ENCODE results near the gene S100A16.
"Not testable (repeated sequence)": the region's sequence is repeated elsewhere in the genome, so short reads cannot be mapped to it uniquely, and the experiment has no call there.

The S100A16 gene

DNA sequence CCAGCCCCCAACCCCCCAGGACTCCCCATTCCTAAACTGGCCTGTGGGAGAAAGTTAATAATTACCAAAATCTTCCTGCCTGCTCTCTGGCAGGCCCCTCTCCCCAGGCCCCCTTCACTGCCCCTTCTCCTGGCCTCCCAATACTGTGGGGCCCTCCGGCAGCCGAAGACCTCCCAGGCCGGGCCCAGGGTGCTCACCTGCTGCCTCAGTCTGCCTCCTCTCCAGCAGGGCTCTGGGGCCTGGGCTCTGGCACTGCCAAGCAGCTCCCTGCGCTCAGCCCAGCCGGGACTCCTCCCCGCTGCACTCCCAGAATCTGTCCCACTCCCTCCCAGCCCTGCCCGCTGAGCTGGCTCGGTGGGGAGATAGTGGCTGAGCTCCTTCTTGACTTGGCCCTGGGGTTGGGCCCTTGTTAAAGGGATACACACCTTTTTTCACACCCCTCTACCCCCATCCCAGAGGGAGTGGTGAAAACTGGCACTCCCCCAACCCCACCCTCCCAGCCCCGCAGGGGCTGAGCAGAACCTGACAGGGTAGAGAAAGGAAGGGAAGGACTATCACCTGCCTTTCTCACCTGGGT lies at the start of gene S100A16:
TSS of gene S100A16 (minus strand) at position 383 of the 577 bp plus-strand sequence. CDS start 4,986 bp downstream, outside the sequence.
- no peak for DNase-seq (ENCODE audit: low read depth in 2 of 2)

- DNase-seq (ENCODE audit: low read depth in 2 of 2): no peak
These were observed 49.3 kb upstream of the S100A16 start for GRCh38 chr1:153662269-153662668.

GRCh38 chr1:153661111-153661708 lies 48.3 kb upstream of the S100A16 start:
- no peak for DNase-seq (ENCODE audit: low read depth in 2 of 2)

GRCh38 chr1:153659656-153660055 lies 46.7 kb upstream of the S100A16 start:
- no peak for DNase-seq (ENCODE audit: low read depth in 2 of 2)

- no peak for DNase-seq (ENCODE audit: low read depth in 2 of 2)
These were observed 46.2 kb upstream of the S100A16 start for GRCh38 chr1:153659175-153659534.

GRCh38 chr1:153658400-153659174 lies 45.6 kb upstream of the S100A16 start, which contains the start of gene SNAPIN:
SNAPIN (plus strand) TSS chr1:153658703; CDS start chr1:153658744, 41 bp downstream.
- peak; percentile 71 to 82 for DNase-seq (ENCODE audit: low read depth in 2 of 2)

- DNase-seq (ENCODE audit: low read depth in 2 of 2): no peak
These were observed 42.4 kb upstream of the S100A16 start for GRCh38 chr1:153655333-153655732.

- no peak for DNase-seq (ENCODE audit: low read depth in 2 of 2)
These were observed 40.0 kb upstream of the S100A16 start for GRCh38 chr1:153652805-153653500.

- DNase-seq (ENCODE audit: low read depth in 2 of 2): no peak
These were observed 38.8 kb upstream of the S100A16 start for GRCh38 chr1:153651771-153652170.

GRCh38 chr1:153649863-153650235 lies 36.9 kb upstream of the S100A16 start:
- no peak for DNase-seq (ENCODE audit: low read depth in 2 of 2)

DNA sequence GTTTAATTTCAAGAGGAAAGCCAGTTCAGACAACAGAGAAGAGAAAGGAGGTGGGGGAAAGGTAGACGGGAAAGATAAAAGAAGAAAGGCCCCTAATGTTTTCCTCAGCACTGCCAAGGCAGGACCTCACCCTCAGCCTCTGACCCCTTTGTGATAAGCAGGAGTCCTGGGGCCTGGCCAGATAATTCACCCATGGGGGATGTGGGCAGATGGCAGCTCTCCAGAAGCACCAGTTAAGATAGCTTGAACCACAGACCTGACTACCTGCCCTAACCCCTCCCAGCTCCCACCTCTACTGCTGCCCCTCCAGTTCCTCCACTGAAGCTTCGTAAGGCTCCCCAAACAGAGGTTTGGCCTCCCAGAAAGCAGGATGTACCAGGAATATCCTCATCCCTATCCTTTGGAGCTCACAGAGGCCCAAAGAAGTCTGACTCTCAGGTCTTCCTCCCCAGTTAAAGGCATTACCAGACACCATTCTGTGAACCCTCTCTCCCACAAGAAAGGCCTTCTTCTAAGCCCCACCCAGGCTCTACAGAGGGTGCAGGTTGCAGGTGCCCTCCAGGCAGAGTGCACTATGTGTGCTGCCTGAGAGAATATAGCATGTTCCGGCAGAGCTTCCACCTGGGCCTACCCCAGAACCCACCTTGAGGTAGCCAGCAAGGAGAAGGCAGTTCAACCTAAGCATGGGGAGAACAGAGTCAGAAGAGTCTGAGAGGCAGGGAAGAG lies 36.4 kb upstream of the S100A16 start:
- no peak for DNase-seq (ENCODE audit: low read depth in 2 of 2)

- no peak for DNase-seq (ENCODE audit: low read depth in 2 of 2)
These were observed 35.2 kb upstream of the S100A16 start for GRCh38 chr1:153648000-153648643.

GRCh38 chr1:153647346-153647714 lies 34.4 kb upstream of the S100A16 start:
- DNase-seq (ENCODE audit: low read depth in 2 of 2): no peak

DNA sequence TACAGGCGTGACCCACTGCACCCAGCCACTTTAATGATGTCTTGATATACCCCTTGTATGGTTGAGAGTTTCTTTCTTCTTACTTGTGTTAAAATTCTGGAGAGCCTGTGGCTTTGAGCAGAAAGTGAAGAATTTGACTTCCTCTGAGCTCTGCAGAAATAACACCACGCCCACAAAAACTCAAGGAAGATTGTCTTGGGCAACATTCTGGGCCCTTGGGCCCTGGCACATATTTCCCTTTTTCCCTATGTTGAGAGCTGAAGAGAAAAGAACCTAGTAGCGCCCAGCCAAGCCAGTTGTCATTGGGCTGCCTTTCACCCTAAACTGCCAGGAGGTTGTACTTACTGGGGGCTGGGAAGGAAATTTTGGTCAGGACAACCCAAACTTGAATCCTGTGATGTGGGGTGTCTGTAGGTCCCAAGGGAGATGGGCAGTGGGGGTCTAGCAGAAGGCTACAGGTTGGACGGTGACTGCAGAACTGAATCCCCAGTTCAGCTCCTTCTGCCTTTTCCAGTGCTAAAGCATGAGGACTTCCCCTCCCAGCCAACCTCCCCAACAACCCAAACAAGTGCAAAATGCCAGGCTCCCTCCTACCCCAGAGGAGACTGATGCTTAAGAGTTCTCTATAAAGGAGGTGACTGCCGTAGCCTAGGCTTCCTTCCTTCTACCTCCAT lies 33.9 kb upstream of the S100A16 start:
- DNase-seq (ENCODE audit: low read depth in 2 of 2): no peak

DNA sequence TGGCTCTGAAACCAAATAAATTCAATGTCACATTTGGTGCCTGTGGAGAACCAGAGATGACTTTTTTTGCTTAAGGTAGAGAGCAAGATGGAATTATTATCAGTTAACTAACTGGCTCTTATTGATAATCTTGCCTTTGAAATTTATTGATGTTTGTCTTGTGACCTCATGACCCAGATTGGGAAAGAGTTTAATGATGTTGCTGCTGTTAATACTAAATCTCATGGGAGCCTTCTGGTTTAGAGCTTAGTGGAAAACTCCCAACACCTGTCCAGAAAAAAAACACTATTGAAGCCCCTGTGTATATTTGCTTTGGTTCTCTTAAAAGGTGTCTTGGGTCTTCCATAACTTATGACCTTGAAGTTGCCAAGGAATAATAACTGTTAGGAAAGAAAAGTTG lies 30.9 kb upstream of the S100A16 start:
- no peak for DNase-seq (ENCODE audit: low read depth in 2 of 2)

- DNase-seq (ENCODE audit: low read depth in 2 of 2): no peak
These were observed 30.2 kb upstream of the S100A16 start for GRCh38 chr1:153643100-153643499.

DNA sequence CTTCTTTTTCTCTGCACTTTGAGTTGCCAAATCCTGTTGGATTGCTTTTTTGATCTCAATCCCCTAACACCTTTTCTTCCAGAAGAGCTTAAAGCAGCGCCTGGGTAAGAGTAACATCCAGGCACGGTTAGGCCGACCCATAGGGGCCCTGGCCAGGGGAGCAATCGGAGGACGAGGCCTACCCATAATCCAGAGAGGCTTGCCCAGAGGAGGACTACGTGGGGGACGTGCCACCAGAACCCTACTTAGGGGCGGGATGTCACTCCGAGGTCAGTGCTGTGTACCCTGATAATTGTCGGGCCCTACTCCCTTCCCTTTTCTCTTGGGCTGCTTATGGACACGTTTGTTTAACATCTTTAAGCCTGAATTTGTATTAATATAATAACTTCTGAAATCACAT lies 29.2 kb upstream of the S100A16 start:
- DNase-seq (ENCODE audit: low read depth in 2 of 2): no peak

GRCh38 chr1:153640861-153641260 lies 27.9 kb upstream of the S100A16 start:
- no peak for DNase-seq (ENCODE audit: low read depth in 2 of 2)

GRCh38 chr1:153640213-153640612 lies 27.3 kb upstream of the S100A16 start:
- not testable (repeated sequence) for DNase-seq (ENCODE audit: low read depth in 2 of 2)

GRCh38 chr1:153639280-153639679 lies 26.3 kb upstream of the S100A16 start:
- no peak for DNase-seq (ENCODE audit: low read depth in 2 of 2)

GRCh38 chr1:153638261-153638660 lies 25.3 kb upstream of the S100A16 start:
- no peak for DNase-seq (ENCODE audit: low read depth in 2 of 2)
